ENCODE data around the gene EIPR1.

- TF ChIP-seq SMC3 (conservative IDR thresholded peaks at IDR 0.05; ENCODE audit: poor library complexity) (no peak), RAD21 (conservative IDR thresholded peaks at IDR 0.05) (no peak)
These were observed 55.2 kb downstream of the EIPR1 start for GRCh38 chr2:3322311-3322970.

Measured in neural cell (in vitro differentiated cells).